Liver (tissue), 3 donors: ENCODE results near the gene INTS3.

Experiments
- ATF3 ChIP-seq: IDR thresholded peaks from 2 replicates; pipeline ENCODE4 v1.6.1; 2016; ENCODE audit warnings: antibody characterized with exemption
- CTCF ChIP-seq: fragments of 150-350 bp; IDR thresholded peaks from 2 replicates; pipeline ENCODE4 v1.5.1; 2017; ENCODE audit warnings: improper control_type of control experiment, low read depth, low read length; ENCODE audit not compliant: missing input control
- EGR1 ChIP-seq, 2 donors: IDR thresholded peaks; 2 replicates each; pipeline ENCODE4 v1.6.1; 2016 to 2018; ENCODE audit warnings: antibody characterized with exemption in 2 of 2, low read depth in 2 of 2
- GABPA ChIP-seq, 2 donors: IDR thresholded peaks in 1 of 2; conservative IDR thresholded peaks in 1 of 2; 2 replicates each; pipeline ENCODE4 v1.6.1; 2016; ENCODE audit warnings: antibody characterized with exemption in 2 of 2, mild to moderate bottlenecking in 1 of 2, moderate library complexity in 1 of 2
- MAX ChIP-seq: IDR thresholded peaks from 2 replicates; pipeline ENCODE4 v1.6.1; 2016; ENCODE audit warnings: antibody characterized with exemption
- REST ChIP-seq: IDR thresholded peaks from 2 replicates; pipeline ENCODE4 v1.6.1; 2016; ENCODE audit warnings: antibody characterized with exemption, mild to moderate bottlenecking
- donor health status: healthy.
- donor health status: healthy.

GRCh38 chr1:153746174-153746573 lies 18.3 kb downstream of the INTS3 start:
- TF ChIP-seq CTCF (no peak), REST (no peak), ATF3 (no peak), MAX (no peak), GABPA (IDR thresholded peaks at IDR 0.05 in 1 of 2, conservative IDR thresholded peaks at IDR 0.05 in 1 of 2) (no peak), EGR1 (IDR thresholded peaks at IDR 0.05; ENCODE audit: low read depth in 2 of 2) (no peak)
